Lower lobe of right lung (tissue), 2 donors: ENCODE results near the gene TNFRSF12A. TPM values are rescaled to one million over a fixed set of nuclear protein-coding genes. Genes with fewer than 3 reads are reported as not detected.

Experiments
- ATAC-seq, 2 donors: fragments of 200-7000 bp; cut with Tn5 transposase; one replicate each; pipeline ENCODE4 v1.9.1; 2020 to 2022; ENCODE audit warnings: mild to moderate bottlenecking in 2 of 2, moderate library complexity in 2 of 2
- DNase-seq: peaks from one replicate; pipeline ENCODE4 v3.0.0-alpha.2; 2020
- H3K27ac ChIP-seq: fragments of 200-600 bp; one replicate; pipeline ENCODE4 v1.8.0; 2022
- H3K27me3 ChIP-seq: fragments of 200-600 bp; one replicate; pipeline ENCODE4 v1.8.0; 2022; ENCODE audit warnings: low read depth
- H3K36me3 ChIP-seq: fragments of 200-600 bp; one replicate; pipeline ENCODE4 v1.8.0; 2022; ENCODE audit warnings: mild to moderate bottlenecking
- H3K4me1 ChIP-seq: fragments of 200-600 bp; one replicate; pipeline ENCODE4 v1.8.0; 2022
- H3K4me3 ChIP-seq: fragments of 200-600 bp; one replicate; pipeline ENCODE4 v1.8.0; 2022; ENCODE audit warnings: mild to moderate bottlenecking
- H3K9me3 ChIP-seq: fragments of 200-600 bp; one replicate; pipeline ENCODE4 v1.8.0; 2022
- CTCF ChIP-seq: fragments of 200-600 bp; IDR thresholded peaks from one replicate; pipeline ENCODE4 v1.8.0; 2022; ENCODE audit warnings: antibody characterized with exemption, mild to moderate bottlenecking
- intact Hi-C: fragments of 100-400 bp; cut with DNase I; formaldehyde crosslinking; loops from one replicate; pipeline ENCODE4 v1.11.0; 2022
- total RNA-seq: library from RNA; stranded (reverse); fragmentation: NEBNext Ultra II Directional; extraction: Animal tissue kit (Norgen Biotek cat#: 25700); gene quantifications from one replicate; pipeline ENCODE4 v1.2.1, GENCODE V29; 2021
- donor health status: DM: no; HTN: yes; CAD: no; lungs with severe emphysema.

TNFRSF12A gene
- total RNA-seq, 1 donor from 2014 or later, result 28.8 TPM

- Histone ChIP-seq H3K36me3 (no peaks in the 10 kb centered on the region), H3K27ac (no peak overlapping the region), H3K27me3 (peaks cover 63% of the 10 kb centered on the region), H3K4me1 (peaks cover 17% of the 10 kb centered on the region), H3K4me3 (no peak overlapping the region), H3K9me3 (no peaks in the 10 kb centered on the region)
- no peak for DNase-seq
- intact Hi-C loops, result no loop called here
- no peak for TF ChIP-seq CTCF
- no peak for ATAC-seq
These were observed 6.6 kb upstream of the TNFRSF12A start for GRCh38 chr16:3013491-3013951.

GRCh38 chr16:3013998-3014690, 6.0 kb upstream of the TNFRSF12A start:
- no peak for TF ChIP-seq CTCF
- DNase-seq (no peak), ATAC-seq (no peak)
- Histone ChIP-seq H3K27me3 (peaks cover 61% of the 10 kb centered on the region), H3K4me3 (no peak overlapping the region), H3K36me3 (no peaks in the 10 kb centered on the region), H3K4me1 (peaks cover 17% of the 10 kb centered on the region), H3K27ac (no peak overlapping the region), H3K9me3 (no peaks in the 10 kb centered on the region)
- intact Hi-C loops, result no loop called here

- DNase-seq, result no peak
- no peak for TF ChIP-seq CTCF
- no peak for ATAC-seq
- intact Hi-C loops, result no loop called here
- H3K9me3 ChIP-seq, result no peaks in the 10 kb centered on the region
- H3K4me3 ChIP-seq, result no peak overlapping the region
- H3K27me3 ChIP-seq, result peaks cover 54% of the 10 kb centered on the region
- H3K36me3 ChIP-seq, result no peaks in the 10 kb centered on the region
- H3K4me1 ChIP-seq, result peaks cover 20% of the 10 kb centered on the region
- no peak overlapping the region for H3K27ac ChIP-seq
These were observed 5.2 kb upstream of the TNFRSF12A start for GRCh38 chr16:3014971-3015370.

- intact Hi-C loops, result no loop called here
- no peak for TF ChIP-seq CTCF
- ATAC-seq (no peak), DNase-seq (no peak)
- Histone ChIP-seq H3K4me3 (no peak overlapping the region), H3K4me1 (peaks cover 27% of the 10 kb centered on the region), H3K9me3 (no peaks in the 10 kb centered on the region), H3K27me3 (peaks cover 48% of the 10 kb centered on the region), H3K27ac (no peak overlapping the region), H3K36me3 (no peaks in the 10 kb centered on the region)
These were observed 4.2 kb upstream of the TNFRSF12A start for GRCh38 chr16:3015865-3016521.

GRCh38 chr16:3017344-3017743, 2.8 kb upstream of the TNFRSF12A start:
- no peak for ATAC-seq
- intact Hi-C loops, result no loop called here
- no peak overlapping the region for H3K4me3 ChIP-seq
- no peaks in the 10 kb centered on the region for H3K9me3 ChIP-seq
- H3K27me3 ChIP-seq, result peaks cover 38% of the 10 kb centered on the region
- TF ChIP-seq CTCF, result no peak
- peaks cover 40% of the 10 kb centered on the region for H3K4me1 ChIP-seq
- H3K36me3 ChIP-seq, result no peaks in the 10 kb centered on the region
- DNase-seq, result no peak
- no peak overlapping the region for H3K27ac ChIP-seq
